ENCODE results near the gene ZNF397.
A peak's percentile ranks its signal among the peaks of the same experiment; 100 is the strongest.
"Not testable (repeated sequence)": the region's sequence is repeated elsewhere in the genome, so short reads cannot be mapped to it uniquely, and the experiment has no call there.

The ZNF397 gene

DNA sequence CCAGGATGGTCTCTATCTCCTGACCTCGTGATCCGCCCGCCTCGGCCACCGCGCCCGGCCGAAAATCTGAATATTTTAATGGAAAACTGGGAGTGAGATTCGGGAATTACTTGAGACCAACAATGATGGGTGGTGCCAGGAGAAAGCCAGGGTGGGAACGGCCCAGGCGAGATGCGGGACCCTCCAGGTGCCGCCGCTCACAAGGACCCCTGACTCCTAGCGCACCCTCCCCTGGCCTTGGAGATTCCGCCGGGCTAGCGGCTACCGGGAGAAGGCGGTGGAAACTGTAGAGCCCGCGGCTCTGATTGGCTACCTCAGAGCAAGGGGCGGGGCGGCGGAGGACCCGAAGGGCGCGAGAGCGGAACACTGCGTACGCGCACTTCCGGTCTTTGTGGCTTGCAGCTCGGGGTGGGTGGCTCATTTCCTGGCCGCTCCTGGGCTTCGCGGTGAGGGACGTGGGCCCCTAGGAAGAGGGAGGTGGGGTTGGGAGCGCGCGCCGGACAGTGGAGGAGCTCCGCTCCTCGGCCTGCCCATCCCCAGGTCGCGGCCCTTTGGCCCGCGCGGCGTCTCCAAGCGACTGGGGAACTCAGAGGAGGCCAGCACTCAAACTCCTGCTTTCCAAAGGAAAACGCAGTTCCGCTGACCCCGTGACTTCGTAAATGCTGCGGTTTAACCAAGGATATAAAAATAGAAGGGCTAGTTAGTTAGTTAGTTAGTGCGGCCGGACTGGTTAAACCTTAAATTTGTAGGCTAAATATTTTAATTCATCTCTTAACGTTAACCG is at the start of gene ZNF397:
Gene ZNF397 (plus strand): TSS at position 371 of the 784 bp plus-strand sequence. CDS start 1,437 bp downstream, outside the sequence.
- H3K36me3 ChIP-seq (ENCODE audit: insufficient read depth, low read length), result peaks cover 41% of the 10 kb centered on the region
- peaks cover 35% of the 10 kb centered on the region for H3K9me3 ChIP-seq (ENCODE audit: low read depth, low read length)
- H3K9ac ChIP-seq (ENCODE audit: insufficient read length), result peak within 1 kb of the TSS; percentile 91
- DNase-seq (ENCODE audit: low read depth, low spot score), result peak; percentile 20
- peak within 1 kb of the TSS; percentile 97 for H3K4me3 ChIP-seq
- TF ChIP-seq POLR2AphosphoS5 (IDR thresholded peaks at IDR 0.05; ENCODE audit: borderline replicate concordance, low read depth, low read length), result peak; percentile 95
- TF ChIP-seq FOXP2 (optimal IDR thresholded peaks at IDR 0.05; ENCODE audit: control extremely low read depth, extremely low read length, insufficient read depth), result no peak
- TF ChIP-seq EZH2 (IDR thresholded peaks at IDR 0.05), result no peak
- peak within 1 kb of the TSS; percentile 81 for H3K27ac ChIP-seq

DNA sequence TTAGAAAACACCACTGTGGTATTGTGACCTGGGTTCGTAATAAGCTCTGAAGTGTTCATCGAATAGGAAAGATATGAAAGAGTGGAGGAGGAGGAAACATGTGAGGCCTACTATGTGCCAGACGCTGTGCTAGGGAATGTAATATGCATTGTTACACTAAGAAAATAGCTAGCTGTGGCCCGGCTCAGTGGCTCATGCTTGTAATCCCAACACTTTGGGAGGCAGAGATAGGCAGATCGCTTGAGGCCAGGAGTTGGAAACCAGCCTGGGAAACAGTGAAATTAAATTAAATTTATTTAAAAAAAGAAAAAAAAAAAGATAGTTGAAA is 49.2 kb upstream of the ZNF397 start:
- TF ChIP-seq POLR2AphosphoS5 (IDR thresholded peaks at IDR 0.05; ENCODE audit: borderline replicate concordance, low read depth, low read length) (no peak), EZH2 (IDR thresholded peaks at IDR 0.05) (no peak), FOXP2 (optimal IDR thresholded peaks at IDR 0.05; ENCODE audit: control extremely low read depth, extremely low read length, insufficient read depth) (no peak)
- no peaks in the 10 kb centered on the region for H3K36me3 ChIP-seq (ENCODE audit: insufficient read depth, low read length)
- no peaks in the 10 kb centered on the region for H3K9me3 ChIP-seq (ENCODE audit: low read depth, low read length)
- DNase-seq (ENCODE audit: low read depth, low spot score), result no peak
- H3K9ac ChIP-seq (ENCODE audit: insufficient read length), result no peak overlapping the region
- H3K27ac ChIP-seq, result peak overlapping the region; percentile 65; the same call in 1 of the 2 replicates
- peak overlapping the region; percentile 27 for H3K4me3 ChIP-seq

DNA sequence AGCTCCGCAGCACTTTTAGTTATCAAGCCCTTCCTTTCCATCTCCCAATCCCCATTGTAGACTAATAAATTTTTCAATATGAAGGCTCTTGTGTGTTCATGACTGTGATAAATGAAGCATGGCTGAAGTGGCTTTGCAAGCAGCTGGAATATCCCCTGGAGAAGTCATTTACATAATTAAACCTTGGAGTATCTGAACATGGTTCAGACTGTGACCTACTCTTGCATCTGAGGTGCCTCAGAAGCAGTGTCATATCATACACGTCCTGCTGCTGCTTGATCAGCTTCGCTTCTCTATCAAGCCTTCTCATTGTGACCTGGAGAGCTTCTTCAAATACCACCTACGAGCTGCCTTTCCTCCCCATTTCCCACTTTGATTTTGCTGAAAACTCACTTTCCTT is 48.4 kb upstream of the ZNF397 start:
- Histone ChIP-seq H3K9me3 (ENCODE audit: low read depth, low read length) (no peaks in the 10 kb centered on the region), H3K9ac (ENCODE audit: insufficient read length) (no peak overlapping the region), H3K4me3 (no peak overlapping the region), H3K27ac (no peak overlapping the region), H3K36me3 (ENCODE audit: insufficient read depth, low read length) (no peaks in the 10 kb centered on the region)
- TF ChIP-seq EZH2 (IDR thresholded peaks at IDR 0.05) (no peak), POLR2AphosphoS5 (IDR thresholded peaks at IDR 0.05; ENCODE audit: borderline replicate concordance, low read depth, low read length) (no peak), FOXP2 (optimal IDR thresholded peaks at IDR 0.05; ENCODE audit: control extremely low read depth, extremely low read length, insufficient read depth) (no peak)
- DNase-seq (ENCODE audit: low read depth, low spot score), result no peak

DNA sequence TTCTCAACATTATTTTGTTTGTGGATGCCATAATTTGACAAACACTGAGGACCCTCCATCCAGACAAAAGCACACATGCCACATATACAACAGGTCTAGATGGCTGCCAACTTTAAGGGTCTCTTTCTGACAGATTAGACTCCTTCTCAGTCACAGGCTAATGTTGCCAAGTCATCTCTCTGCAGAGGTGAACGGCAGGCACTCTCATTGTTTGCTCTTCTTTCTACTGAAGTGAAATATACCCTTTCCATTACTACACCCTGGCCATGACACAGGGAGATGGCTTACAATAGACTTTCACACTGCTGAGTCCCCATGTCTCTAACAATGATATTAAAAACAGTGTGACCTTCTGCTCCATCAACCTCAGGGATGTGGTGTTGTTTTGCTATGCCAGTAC is 47.5 kb upstream of the ZNF397 start:
- no peak for DNase-seq (ENCODE audit: low read depth, low spot score)
- Histone ChIP-seq H3K9ac (ENCODE audit: insufficient read length) (no peak overlapping the region), H3K36me3 (ENCODE audit: insufficient read depth, low read length) (no peaks in the 10 kb centered on the region), H3K4me3 (no peak overlapping the region), H3K27ac (no peak overlapping the region), H3K9me3 (ENCODE audit: low read depth, low read length) (no peaks in the 10 kb centered on the region)
- TF ChIP-seq POLR2AphosphoS5 (IDR thresholded peaks at IDR 0.05; ENCODE audit: borderline replicate concordance, low read depth, low read length), result no peak
- TF ChIP-seq EZH2 (IDR thresholded peaks at IDR 0.05), result no peak
- no peak for TF ChIP-seq FOXP2 (optimal IDR thresholded peaks at IDR 0.05; ENCODE audit: control extremely low read depth, extremely low read length, insufficient read depth)

DNA sequence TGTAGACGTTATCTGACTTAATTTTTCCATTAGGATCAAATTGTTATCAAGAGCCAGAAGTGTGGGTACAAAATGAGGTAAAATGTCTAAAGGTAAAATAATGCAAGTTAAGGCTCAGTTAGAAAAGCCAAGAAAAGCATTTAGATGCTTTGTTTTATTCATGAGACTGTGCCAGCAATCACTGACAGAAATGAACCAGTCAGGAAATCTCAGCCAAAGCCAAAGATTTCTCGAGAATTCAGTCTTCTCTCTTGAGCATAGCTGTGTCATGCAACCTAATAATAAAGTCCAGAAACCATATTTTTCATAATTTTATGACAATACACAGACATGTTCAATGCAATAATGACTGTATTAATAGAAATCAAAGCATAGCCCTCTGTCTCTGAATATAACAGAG is 43.5 kb upstream of the ZNF397 start:
- no peak overlapping the region for H3K4me3 ChIP-seq
- TF ChIP-seq POLR2AphosphoS5 (IDR thresholded peaks at IDR 0.05; ENCODE audit: borderline replicate concordance, low read depth, low read length) (no peak), FOXP2 (optimal IDR thresholded peaks at IDR 0.05; ENCODE audit: control extremely low read depth, extremely low read length, insufficient read depth) (no peak), EZH2 (IDR thresholded peaks at IDR 0.05) (no peak)

DNA sequence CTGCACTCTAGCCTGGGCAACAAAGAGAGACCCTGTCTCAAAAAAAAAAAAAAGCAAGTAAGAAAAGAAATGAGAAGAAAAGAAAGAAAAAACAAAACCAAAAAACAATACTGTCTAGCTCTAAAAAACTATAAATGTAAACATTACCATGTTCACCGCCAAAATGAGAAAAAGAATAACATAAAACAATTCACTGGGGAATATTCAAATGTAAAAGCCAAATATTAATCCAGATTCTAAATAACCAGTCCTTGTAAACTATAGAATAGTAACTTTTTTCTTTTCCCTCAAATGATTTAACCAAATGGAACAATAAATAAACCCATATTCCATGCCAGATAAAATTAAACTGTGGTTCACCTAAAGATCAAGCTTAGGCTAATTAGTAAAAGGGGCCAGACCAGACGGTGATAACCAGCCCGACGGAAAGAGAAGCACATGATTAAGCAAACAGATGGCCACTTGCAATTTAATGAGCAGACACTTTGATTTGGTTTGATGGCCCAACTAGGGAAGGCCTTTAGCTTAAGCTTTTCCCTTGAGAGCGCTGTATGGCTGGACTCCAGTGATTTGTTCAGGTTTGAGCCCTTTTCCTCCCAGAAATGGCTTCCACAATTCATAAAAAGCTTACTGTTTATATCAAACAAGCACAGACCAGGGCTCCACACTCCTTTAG is 39.4 kb upstream of the ZNF397 start:
- no peak overlapping the region for H3K4me3 ChIP-seq
- H3K9me3 ChIP-seq (ENCODE audit: low read depth, low read length), result peaks cover 5% of the 10 kb centered on the region; the same call in 1 of the 2 replicates
- H3K27ac ChIP-seq, result no peak overlapping the region
- no peaks in the 10 kb centered on the region for H3K36me3 ChIP-seq (ENCODE audit: insufficient read depth, low read length)
- H3K9ac ChIP-seq (ENCODE audit: insufficient read length), result no peak overlapping the region
- TF ChIP-seq EZH2 (IDR thresholded peaks at IDR 0.05), result no peak
- TF ChIP-seq FOXP2 (optimal IDR thresholded peaks at IDR 0.05; ENCODE audit: control extremely low read depth, extremely low read length, insufficient read depth), result no peak
- no peak for TF ChIP-seq POLR2AphosphoS5 (IDR thresholded peaks at IDR 0.05; ENCODE audit: borderline replicate concordance, low read depth, low read length)
- no peak for DNase-seq (ENCODE audit: low read depth, low spot score)

More for the DNA sequence above, 43.5 kb upstream of the ZNF397 start:
- H3K36me3 ChIP-seq (ENCODE audit: insufficient read depth, low read length), result no peaks in the 10 kb centered on the region
- no peak for DNase-seq (ENCODE audit: low read depth, low spot score)
- H3K9ac ChIP-seq (ENCODE audit: insufficient read length), result no peak overlapping the region
- no peak overlapping the region for H3K27ac ChIP-seq
- H3K9me3 ChIP-seq (ENCODE audit: low read depth, low read length), result no peaks in the 10 kb centered on the region

DNA sequence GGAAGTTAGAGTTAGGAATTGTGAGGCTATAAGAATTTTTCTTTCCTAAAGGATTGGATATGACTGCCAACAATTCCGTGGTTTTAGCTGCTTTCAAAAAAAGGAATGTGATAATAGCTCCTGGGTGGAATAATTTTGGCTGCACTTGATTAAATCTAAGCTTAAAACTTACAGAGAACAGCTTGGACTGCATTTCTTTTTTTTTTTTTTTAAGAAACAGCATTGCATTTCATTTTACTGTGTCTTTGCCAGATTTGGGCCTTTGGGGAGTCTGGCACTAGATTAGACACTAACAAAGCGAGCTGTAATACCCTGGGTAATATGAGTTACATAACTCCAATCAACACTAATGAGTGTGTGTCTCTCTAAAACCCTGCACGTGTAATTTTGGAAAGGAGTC is 37.8 kb upstream of the ZNF397 start:
- TF ChIP-seq POLR2AphosphoS5 (IDR thresholded peaks at IDR 0.05; ENCODE audit: borderline replicate concordance, low read depth, low read length) (no peak; the same call in 1 of the 2 replicates), EZH2 (IDR thresholded peaks at IDR 0.05) (no peak), FOXP2 (optimal IDR thresholded peaks at IDR 0.05; ENCODE audit: control extremely low read depth, extremely low read length, insufficient read depth) (no peak)
- H3K9ac ChIP-seq (ENCODE audit: insufficient read length), result peak overlapping the region; percentile 58
- H3K9me3 ChIP-seq (ENCODE audit: low read depth, low read length), result peaks cover 5% of the 10 kb centered on the region; the same call in 1 of the 2 replicates
- no peak for DNase-seq (ENCODE audit: low read depth, low spot score)
- peak overlapping the region; percentile 3 for H3K4me3 ChIP-seq
- H3K27ac ChIP-seq, result peak overlapping the region; percentile 96
- H3K36me3 ChIP-seq (ENCODE audit: insufficient read depth, low read length), result no peaks in the 10 kb centered on the region

DNA sequence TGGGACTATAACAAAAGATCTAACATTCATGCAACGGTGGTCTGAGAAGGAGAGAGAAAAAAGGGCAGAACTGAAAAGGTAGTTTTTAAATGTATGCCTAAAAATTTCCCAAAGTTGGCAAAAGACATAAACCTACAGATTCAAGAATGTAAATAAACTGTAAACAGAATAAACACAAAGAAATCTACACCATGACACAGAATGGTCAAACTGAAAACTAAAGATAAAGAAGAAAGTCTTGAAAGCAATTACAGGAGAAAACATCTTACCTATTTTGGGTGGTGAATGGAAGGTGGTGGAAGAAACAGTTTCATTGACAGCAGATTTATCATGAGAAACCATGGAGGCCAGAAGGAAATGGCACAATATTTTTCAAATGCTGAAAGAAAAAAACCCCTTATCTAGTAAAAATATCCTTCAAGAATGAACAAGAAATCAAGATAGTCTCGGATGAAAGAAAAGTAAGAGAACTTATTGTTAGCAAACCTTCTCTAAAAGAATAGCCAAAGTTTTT is 35.6 kb upstream of the ZNF397 start:
- Histone ChIP-seq H3K9ac (ENCODE audit: insufficient read length) (no peak overlapping the region), H3K36me3 (ENCODE audit: insufficient read depth, low read length) (no peaks in the 10 kb centered on the region), H3K9me3 (ENCODE audit: low read depth, low read length) (peaks cover 5% of the 10 kb centered on the region; the same call in 1 of the 2 replicates), H3K4me3 (no peak overlapping the region), H3K27ac (no peak overlapping the region)
- TF ChIP-seq FOXP2 (optimal IDR thresholded peaks at IDR 0.05; ENCODE audit: control extremely low read depth, extremely low read length, insufficient read depth), result no peak
- TF ChIP-seq EZH2 (IDR thresholded peaks at IDR 0.05), result no peak
- no peak for TF ChIP-seq POLR2AphosphoS5 (IDR thresholded peaks at IDR 0.05; ENCODE audit: borderline replicate concordance, low read depth, low read length)
- no peak for DNase-seq (ENCODE audit: low read depth, low spot score)

DNA sequence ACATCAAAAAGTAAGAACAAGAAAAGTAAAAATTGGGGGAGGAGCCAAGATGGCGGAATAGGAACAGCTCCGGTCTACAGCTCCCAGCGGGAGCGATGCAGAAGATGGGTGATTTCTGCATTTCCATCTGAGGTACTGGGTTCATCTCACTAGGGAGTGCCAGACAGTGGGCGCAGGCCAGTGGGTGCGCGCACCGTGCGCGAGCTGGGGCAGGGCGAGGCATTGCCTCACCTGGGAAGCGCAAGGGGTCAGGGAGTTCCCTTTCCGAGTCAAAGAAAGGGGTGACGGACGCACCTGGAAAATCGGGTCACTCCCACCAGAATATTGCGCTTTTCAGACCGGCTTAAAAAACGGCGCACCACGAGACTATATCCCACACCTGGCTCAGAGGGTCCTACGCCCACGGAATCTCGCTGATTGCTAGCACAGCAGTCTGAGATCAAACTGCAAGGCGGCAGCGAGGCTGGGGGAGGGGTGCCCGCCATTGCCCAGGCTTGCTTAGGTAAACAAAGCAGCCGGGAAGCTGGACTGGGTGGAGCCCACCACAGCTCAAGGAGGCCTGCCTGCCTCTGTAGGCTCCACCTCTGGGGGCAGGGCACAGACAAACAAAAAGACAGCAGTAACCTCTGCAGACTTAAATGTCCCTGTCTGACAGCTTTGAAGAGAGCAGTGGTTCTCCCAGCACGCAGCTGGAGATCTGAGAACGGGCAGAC is 34.9 kb upstream of the ZNF397 start:
- H3K27ac ChIP-seq; H3K9me3 ChIP-seq (ENCODE audit: low read depth, low read length); H3K36me3 ChIP-seq (ENCODE audit: insufficient read depth, low read length); H3K4me3 ChIP-seq; H3K9ac ChIP-seq (ENCODE audit: insufficient read length); DNase-seq (ENCODE audit: low read depth, low spot score): not testable (repeated sequence)

Data from SK-N-MC (cell line).